Lung (tissue), 12 donors: ENCODE results near the gene PDE2A. TPM values are rescaled to one million over a fixed set of nuclear protein-coding genes. Genes with fewer than 3 reads are reported as not detected.

Source experiments
- ATAC-seq: fragments of 200-7000 bp; cut with Tn5 transposase; one replicate; pipeline ENCODE4 v1.9.1; 2020; ENCODE audit warnings: moderate number of reproducible peaks; ENCODE audit not compliant: insufficient read depth, low FRiP score
- DNase-seq, 3 donors: peaks; one replicate each; pipeline ENCODE4 v3.0.0-alpha.2; 2013 to 2017
- H3K27ac ChIP-seq, 2 donors: one replicate each; pipeline ENCODE4 v1.5.1; 2013; ENCODE audit warnings: mild to moderate bottlenecking in 2 of 2, moderate library complexity in 2 of 2, control low read depth in 1 of 2, inconsistent platforms in 1 of 2, low read depth in 1 of 2, low read length in 1 of 2
- H3K27me3 ChIP-seq, 3 donors: one replicate each; pipeline ENCODE4 v1.5.1; 2013; ENCODE audit warnings: low read length in 2 of 3; ENCODE audit not compliant: control insufficient read depth in 3 of 3, insufficient read depth in 3 of 3
- H3K36me3 ChIP-seq, 4 donors: one replicate each; pipeline ENCODE4 v1.5.1; 2013; ENCODE audit warnings: low read length in 4 of 4, mild to moderate bottlenecking in 1 of 4, moderate library complexity in 1 of 4; ENCODE audit not compliant: control insufficient read depth in 4 of 4, insufficient read depth in 4 of 4
- H3K4me1 ChIP-seq, 5 donors: one replicate each; pipeline ENCODE4 v1.5.1; 2013; ENCODE audit warnings: low read length in 5 of 5, mild to moderate bottlenecking in 2 of 5, moderate library complexity in 1 of 5; ENCODE audit not compliant: control insufficient read depth in 5 of 5, insufficient read depth in 5 of 5
- H3K4me3 ChIP-seq: one replicate; pipeline ENCODE4 v1.5.1; 2013; ENCODE audit warnings: mild to moderate bottlenecking, control low read depth, moderate library complexity
- H3K9ac ChIP-seq, 2 donors: one replicate each; pipeline ENCODE4 v1.5.1; 2013; ENCODE audit warnings: low read length in 2 of 2, control low read depth in 1 of 2; ENCODE audit not compliant: insufficient read depth in 1 of 2
- H3K9me3 ChIP-seq, 4 donors: one replicate each; pipeline ENCODE4 v1.5.1; 2013; ENCODE audit warnings: low read length in 3 of 4, mild to moderate bottlenecking in 1 of 4, moderate library complexity in 1 of 4; ENCODE audit not compliant: control insufficient read depth in 4 of 4, insufficient read depth in 3 of 4
- CTCF ChIP-seq: IDR thresholded peaks from 2 replicates; pipeline ENCODE4 v1.5.1; 2012; ENCODE audit warnings: mild to moderate bottlenecking; ENCODE audit errors: control extremely low read depth, extremely low read depth
- WGBS, 2 donors: extraction: QIAGEN DNeasy Blood & Tissue Kit; methylation state at CpG; one replicate each; pipeline ENCODE4 v1.1.7; 2013; 5-methylcytosine and 5-hydroxymethylcytosine counted together
- polyA plus RNA-seq, 2 donors: library from polyadenylated mRNA; stranded (reverse); fragments of 200-250 nt; gene quantifications; one replicate each; pipeline ENCODE4 v1.2.1, GENCODE V29; 2013
- total RNA-seq, 2 donors: library from RNA; depleted of rRNA in 1 of 2; stranded (reverse); fragments of >200 nt in 1 of 2; gene quantifications; one replicate each; pipeline ENCODE4 v1.2.1, GENCODE V29; 2014 to 2021
- donor health status: control.
- donor health status: control.
- donor health status: Bipolar disorder and iron deficiency.
- donor health status: healthy.
- donor health status: DM: yes; HTN: yes; CAD: no.

The PDE2A gene
- total and polyA plus RNA-seq, 4 donors, result 7.7 to 20.5 (median 12.7) TPM

- no peak overlapping the region for H3K9ac ChIP-seq
- H3K4me1 ChIP-seq, result peaks cover 0 to 24% (median 10%) of the 10 kb centered on the region in 5 donors
- no peak overlapping the region for H3K4me3 ChIP-seq
- no peaks in the 10 kb centered on the region for H3K9me3 ChIP-seq
- H3K27ac ChIP-seq, result peak overlapping the region in 1 of 2 donors; percentile 7
- H3K36me3 ChIP-seq, result no peaks in the 10 kb centered on the region
- 84 to 94% methylated on average over 4 of the region's 4 CpGs for WGBS, 2 donors
- H3K27me3 ChIP-seq, result peaks cover 0 to 11% (median 0%) of the 10 kb centered on the region in 3 donors
- DNase-seq (no peak), ATAC-seq (no peak)
- TF ChIP-seq CTCF, result no peak
Observed at GRCh38 chr11:72616655-72617054, 57.6 kb downstream of the PDE2A start.

- Histone ChIP-seq H3K36me3 (no peaks in the 10 kb centered on the region), H3K9me3 (no peaks in the 10 kb centered on the region), H3K27ac (no peak overlapping the region), H3K27me3 (peaks cover 0 to 3% (median 0%) of the 10 kb centered on the region in 3 donors), H3K4me3 (no peak overlapping the region), H3K9ac (no peak overlapping the region), H3K4me1 (peaks cover 0 to 24% (median 10%) of the 10 kb centered on the region in 5 donors)
- DNase-seq, result no peak
- no peak for TF ChIP-seq CTCF
- no peak for ATAC-seq
- WGBS, 2 donors, result 58 to 83% methylated on average over 3 of the region's 3 CpGs
Observed at GRCh38 chr11:72615329-72615728, 58.9 kb downstream of the PDE2A start.

GRCh38 chr11:72614381-72614780, 59.8 kb downstream of the PDE2A start:
- H3K27ac ChIP-seq, result no peak overlapping the region
- H3K27me3 ChIP-seq, result peaks cover 0 to 3% (median 0%) of the 10 kb centered on the region in 3 donors
- no peak overlapping the region for H3K4me3 ChIP-seq
- TF ChIP-seq CTCF, result no peak
- DNase-seq, result peak; percentile 55 to 70 (median 65)
- H3K4me1 ChIP-seq, result peaks cover 0 to 24% (median 10%) of the 10 kb centered on the region in 5 donors
- WGBS, 2 donors, result 27 to 43% methylated on average over 6 of the region's 6 CpGs
- no peak for ATAC-seq
- H3K9me3 ChIP-seq, result no peaks in the 10 kb centered on the region
- no peaks in the 10 kb centered on the region for H3K36me3 ChIP-seq
- H3K9ac ChIP-seq, result no peak overlapping the region

GRCh38 chr11:72613977-72614376, 60.2 kb downstream of the PDE2A start:
- H3K4me1 ChIP-seq, result peaks cover 0 to 20% (median 8%) of the 10 kb centered on the region in 5 donors
- 39 to 52% methylated on average over 7 of the region's 7 CpGs for WGBS, 2 donors

More at GRCh38 chr11:72613977-72614376, 60.2 kb downstream of the PDE2A start:
- ATAC-seq, result peak; percentile 53
- H3K27me3 ChIP-seq, result peaks cover 0 to 3% (median 0%) of the 10 kb centered on the region in 3 donors
- no peak overlapping the region for H3K9ac ChIP-seq
- H3K36me3 ChIP-seq, result no peaks in the 10 kb centered on the region
- no peaks in the 10 kb centered on the region for H3K9me3 ChIP-seq
- no peak for TF ChIP-seq CTCF
- DNase-seq, result peak in 1 of 3 donors; percentile 14
- H3K4me3 ChIP-seq, result no peak overlapping the region
- H3K27ac ChIP-seq, result no peak overlapping the region
